ENCODE measurements around the gene MAP4.

DNA sequence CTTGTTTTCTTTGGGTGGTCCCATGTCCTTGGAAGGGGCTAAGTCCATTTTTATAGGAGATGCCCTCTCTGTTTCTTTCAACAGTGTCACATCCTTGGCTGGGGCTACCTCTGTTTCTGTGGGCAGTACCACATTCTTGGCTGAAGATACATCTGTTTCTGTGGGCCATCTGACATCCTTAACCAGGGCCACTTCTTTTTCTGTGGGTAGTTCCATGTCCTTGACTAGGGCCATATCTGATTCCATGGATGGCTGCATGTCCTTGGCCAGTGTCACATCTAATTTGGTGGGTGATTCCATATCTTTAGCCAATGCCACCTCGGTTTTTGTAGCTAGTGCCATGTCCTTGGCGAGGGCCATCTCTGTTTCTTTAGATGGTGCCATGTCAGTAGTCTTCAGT lies 99.5 kb downstream of the MAP4 start:
- TF ChIP-seq, protein P1, sequence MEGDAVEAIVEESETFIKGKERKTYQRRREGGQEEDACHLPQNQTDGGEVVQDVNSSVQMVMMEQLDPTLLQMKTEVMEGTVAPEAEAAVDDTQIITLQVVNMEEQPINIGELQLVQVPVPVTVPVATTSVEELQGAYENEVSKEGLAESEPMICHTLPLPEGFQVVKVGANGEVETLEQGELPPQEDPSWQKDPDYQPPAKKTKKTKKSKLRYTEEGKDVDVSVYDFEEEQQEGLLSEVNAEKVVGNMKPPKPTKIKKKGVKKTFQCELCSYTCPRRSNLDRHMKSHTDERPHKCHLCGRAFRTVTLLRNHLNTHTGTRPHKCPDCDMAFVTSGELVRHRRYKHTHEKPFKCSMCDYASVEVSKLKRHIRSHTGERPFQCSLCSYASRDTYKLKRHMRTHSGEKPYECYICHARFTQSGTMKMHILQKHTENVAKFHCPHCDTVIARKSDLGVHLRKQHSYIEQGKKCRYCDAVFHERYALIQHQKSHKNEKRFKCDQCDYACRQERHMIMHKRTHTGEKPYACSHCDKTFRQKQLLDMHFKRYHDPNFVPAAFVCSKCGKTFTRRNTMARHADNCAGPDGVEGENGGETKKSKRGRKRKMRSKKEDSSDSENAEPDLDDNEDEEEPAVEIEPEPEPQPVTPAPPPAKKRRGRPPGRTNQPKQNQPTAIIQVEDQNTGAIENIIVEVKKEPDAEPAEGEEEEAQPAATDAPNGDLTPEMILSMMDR (IDR thresholded peaks at IDR 0.05): no peak
- TF ChIP-seq POLR2AphosphoS5 (IDR thresholded peaks at IDR 0.05): no peak

Measured in gastroesophageal sphincter (tissue), 3 donors.